SK-N-SH (cell line): ENCODE measurements around the gene COL25A1. TPM values are rescaled to one million over a fixed set of nuclear protein-coding genes. Genes with fewer than 3 reads are reported as not detected.

ENCODE experiments used
- CTCF ChIA-PET: fragments of 300-600, 350-600 bp; formaldehyde crosslinking; extraction: SDS; loops from one replicate; lab custom pipeline; 2021; lab: Yijun Ruan, JAX
- POLR2A ChIA-PET: fragments of 350-600 bp; sonication (Branson Sonifier 250); formaldehyde crosslinking; extraction: SDS; loops from one replicate; lab custom pipeline; 2020; ENCODE audit warnings: antibody characterized with exemption, inconsistent platforms; lab: Yijun Ruan, JAX
- DNase-seq: peaks from one replicate; pipeline ENCODE4 v3.0.0; 2012
- H2AFZ ChIP-seq: fragments of 200-600 bp; sonication (generic); 2 replicates; pipeline ENCODE4 v1.8.1; 2016; ENCODE audit warnings: antibody characterized with exemption, mild to moderate bottlenecking, low read depth
- H3F3A ChIP-seq: fragments of 200-600 bp; sonication (generic); replicated peaks from 2 replicates; pipeline ENCODE3; 2016; ENCODE audit warnings: antibody characterized with exemption, mild to moderate bottlenecking; ENCODE audit not compliant: insufficient read depth
- H3K27ac ChIP-seq, 2 experiments: fragments of 200-500 bp in 1 of 2; fragments of 200-600 bp in 1 of 2; sonication (Bioruptor generic) in 1 of 2; sonication (generic), shearing (Covaris generic) in 1 of 2; 2 replicates each; pipeline versions ENCODE4 v1.5.1 to v1.6.1; 2014 to 2016; ENCODE audit warnings: low read depth in 2 of 2, inconsistent platforms in 1 of 2, low read length in 1 of 2, mild to moderate bottlenecking in 1 of 2, mixed read lengths in 1 of 2
- H3K27me3 ChIP-seq: fragments of 200-600 bp; sonication (generic), shearing (Covaris generic); 2 replicates; pipeline ENCODE4 v1.6.1; 2016; ENCODE audit warnings: mixed run types; ENCODE audit not compliant: insufficient read depth
- H3K36me3 ChIP-seq, 2 experiments: fragments of 200-500 bp in 1 of 2; fragments of 200-600 bp in 1 of 2; sonication (Bioruptor generic) in 1 of 2; sonication (generic) in 1 of 2; replicated peaks in 1 of 2; 2 replicates each; pipeline versions ENCODE3 to v1.5.1; 2014 to 2016; ENCODE audit warnings: low read length in 1 of 2, mild to moderate bottlenecking in 1 of 2; ENCODE audit not compliant: insufficient read depth in 2 of 2, control insufficient read depth in 1 of 2
- H3K4me1 ChIP-seq, 2 experiments: fragments of 200-500 bp in 1 of 2; fragments of 200-600 bp in 1 of 2; sonication (Bioruptor generic) in 1 of 2; sonication (generic), shearing (Covaris generic) in 1 of 2; 2 replicates each; pipeline versions ENCODE4 v1.5.1 to v1.6.1; 2014 to 2016; ENCODE audit warnings: low read depth in 1 of 2, low read length in 1 of 2, mixed run types in 1 of 2; ENCODE audit not compliant: insufficient read depth in 2 of 2, control insufficient read depth in 1 of 2
- H3K4me2 ChIP-seq: fragments of 200-600 bp; sonication (generic), shearing (Covaris generic); 2 replicates; pipeline ENCODE4 v1.6.1; 2017; ENCODE audit warnings: mixed run types
- H3K4me3 ChIP-seq, 2 experiments: fragments of 200-500 bp in 1 of 2; fragments of 200-600 bp in 1 of 2; sonication (Bioruptor generic) in 1 of 2; sonication (generic), shearing (Covaris generic) in 1 of 2; 2 replicates each; pipeline versions ENCODE4 v1.5.1 to v1.8.1; 2014 to 2016; ENCODE audit warnings: low read depth in 2 of 2, inconsistent platforms in 1 of 2, low read length in 1 of 2, mild to moderate bottlenecking in 1 of 2, mixed read lengths in 1 of 2, moderate library complexity in 1 of 2
- H3K79me2 ChIP-seq: fragments of 200-600 bp; sonication (generic); 2 replicates; pipeline ENCODE4 v1.8.1; 2017; ENCODE audit warnings: mild to moderate bottlenecking; ENCODE audit not compliant: insufficient read depth
- H3K9ac ChIP-seq: fragments of 200-600 bp; sonication (generic); 2 replicates; pipeline ENCODE4 v1.6.1; 2017; ENCODE audit warnings: mixed run types
- H3K9me2 ChIP-seq: fragments of 200-600 bp; sonication (generic); 2 replicates; pipeline ENCODE4 v1.6.1; 2017; ENCODE audit warnings: mixed run types
- H3K9me3 ChIP-seq: fragments of 200-600 bp; sonication (generic); 2 replicates; pipeline ENCODE4 v1.6.1; 2017; ENCODE audit warnings: mixed run types, mild to moderate bottlenecking, moderate library complexity
- H4K20me1 ChIP-seq: fragments of 200-600 bp; sonication (generic); 2 replicates; pipeline ENCODE4 v1.6.1; 2017; ENCODE audit warnings: mild to moderate bottlenecking, mixed run types; ENCODE audit not compliant: insufficient read depth
- CHD2 ChIP-seq: fragments of 150-350 bp; IDR thresholded peaks from 2 replicates; pipeline ENCODE4 v1.6.1; 2018; ENCODE audit warnings: low read length; ENCODE audit not compliant: partially characterized antibody
- EZH2phosphoT487 ChIP-seq: fragments of 200-600 bp; sonication (generic); IDR thresholded peaks from 2 replicates; pipeline ENCODE4 v1.6.1; 2017; ENCODE audit warnings: low read depth, mixed run types, mild to moderate bottlenecking, antibody characterized with exemption, moderate library complexity, borderline replicate concordance
- GABPA ChIP-seq: IDR thresholded peaks from 2 replicates; pipeline ENCODE4 v1.4.0; 2012; ENCODE audit warnings: low read depth, mild to moderate bottlenecking
- MAX ChIP-seq: IDR thresholded peaks from 2 replicates; pipeline ENCODE4 v1.4.0; 2012; ENCODE audit warnings: low read depth
- NFIC ChIP-seq: IDR thresholded peaks from 2 replicates; pipeline ENCODE4 v1.4.0; 2012; ENCODE audit warnings: borderline replicate concordance
- NRF1 ChIP-seq: IDR thresholded peaks from 2 replicates; pipeline ENCODE4 v1.6.1; 2012; ENCODE audit warnings: low read depth, mild to moderate bottlenecking, low read length
- POLR2AphosphoS5 ChIP-seq: IDR thresholded peaks from 2 replicates; pipeline ENCODE4 v1.6.1; 2012; ENCODE audit warnings: low read depth, low read length
- RAD21 ChIP-seq: IDR thresholded peaks from 2 replicates; pipeline ENCODE4 v1.6.1; 2012; ENCODE audit warnings: mild to moderate bottlenecking, low read length
- RCOR1 ChIP-seq: fragments of 150-350 bp; IDR thresholded peaks from 2 replicates; pipeline ENCODE4 v1.6.1; 2017; ENCODE audit warnings: antibody characterized with exemption, low read length
- RXRA ChIP-seq: IDR thresholded peaks from 2 replicates; pipeline ENCODE4 v1.4.0; 2012; ENCODE audit warnings: low read depth, mild to moderate bottlenecking, borderline replicate concordance
- SIN3A ChIP-seq: IDR thresholded peaks from 2 replicates; pipeline ENCODE4 v1.6.1; 2012; ENCODE audit warnings: low read depth, mild to moderate bottlenecking, low read length, moderate library complexity, borderline replicate concordance
- TAF1 ChIP-seq: IDR thresholded peaks from 2 replicates; pipeline ENCODE4 v1.6.1; 2012; ENCODE audit warnings: low read depth, mild to moderate bottlenecking, low read length, moderate library complexity, borderline replicate concordance
- TCF12 ChIP-seq: IDR thresholded peaks from 2 replicates; pipeline ENCODE4 v1.4.0; 2012
- TEAD4 ChIP-seq: IDR thresholded peaks from 2 replicates; pipeline ENCODE4 v1.4.0; 2012; ENCODE audit warnings: mild to moderate bottlenecking, borderline replicate concordance; ENCODE audit not compliant: insufficient read depth
- WGBS: methylation state at CpG from one replicate; pipeline ENCODE4 v1.1.6; 2017; ENCODE audit warnings: low lambda C conversion rate; 5-methylcytosine and 5-hydroxymethylcytosine counted together
- polyA plus RNA-seq, 3 experiments: library from polyadenylated mRNA; depleted of rRNA; stranded (reverse); fragments of >200 nt; gene quantifications; 2 replicates each; pipeline ENCODE4 v1.2.3, GENCODE V29; 2012
- TF ChIP-seq, protein P1 (sequence below): fragments of 150-350 bp; IDR thresholded peaks from 2 replicates; pipeline ENCODE4 v1.6.1; 2017; ENCODE audit warnings: antibody characterized with exemption, low read length, low read depth, borderline replicate concordance
- TF ChIP-seq, protein P2 (sequence below): IDR thresholded peaks from 2 replicates; pipeline ENCODE4; 2012
- TF ChIP-seq, protein P3 (sequence below): IDR thresholded peaks from 2 replicates; pipeline ENCODE4 v1.4.0; 2012; ENCODE audit warnings: low read depth, borderline replicate concordance

COL25A1 gene
- polyA plus RNA-seq, 1 of the 3 experiments (the other 2 are of a cell fraction) = not detected

GRCh38 chr4:109233570-109233969 lies 68.9 kb downstream of the COL25A1 start:
- no peaks in the 10 kb centered on the region for H3K9me2 ChIP-seq
- POLR2A ChIA-PET = no interaction called here
- CTCF ChIA-PET = no interaction called here
- H2AFZ ChIP-seq = no peak overlapping the region
- H4K20me1 ChIP-seq = no peaks in the 10 kb centered on the region
- no peaks in the 10 kb centered on the region for H3K9me3 ChIP-seq
- no peaks in the 10 kb centered on the region for H3K27me3 ChIP-seq
- H3K36me3 ChIP-seq = no peaks in the 10 kb centered on the region
- no peak overlapping the region for H3K9ac ChIP-seq
- H3K79me2 ChIP-seq = no peaks in the 10 kb centered on the region
- WGBS = 0% methylated on average over 1 of the region's 1 CpG
- no peak for DNase-seq
- no peak overlapping the region for H3K27ac ChIP-seq
- no peak overlapping the region for H3K4me2 ChIP-seq
- TF ChIP-seq, protein P1, sequence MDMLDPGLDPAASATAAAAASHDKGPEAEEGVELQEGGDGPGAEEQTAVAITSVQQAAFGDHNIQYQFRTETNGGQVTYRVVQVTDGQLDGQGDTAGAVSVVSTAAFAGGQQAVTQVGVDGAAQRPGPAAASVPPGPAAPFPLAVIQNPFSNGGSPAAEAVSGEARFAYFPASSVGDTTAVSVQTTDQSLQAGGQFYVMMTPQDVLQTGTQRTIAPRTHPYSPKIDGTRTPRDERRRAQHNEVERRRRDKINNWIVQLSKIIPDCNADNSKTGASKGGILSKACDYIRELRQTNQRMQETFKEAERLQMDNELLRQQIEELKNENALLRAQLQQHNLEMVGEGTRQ = no peak
- no peak for TF ChIP-seq MAX
- no peak for TF ChIP-seq SIN3A
- TF ChIP-seq RAD21 = no peak
- TF ChIP-seq EZH2phosphoT487 = no peak
- TF ChIP-seq TAF1 = no peak
- TF ChIP-seq TCF12 = no peak
- TF ChIP-seq TEAD4 = no peak
- TF ChIP-seq, all 33 proteins: peak for 0
- H3F3A ChIP-seq = no peaks in the 10 kb centered on the region
- no peak overlapping the region for H3K4me3 ChIP-seq
- H3K4me1 ChIP-seq = no peaks in the 10 kb centered on the region

DNA sequence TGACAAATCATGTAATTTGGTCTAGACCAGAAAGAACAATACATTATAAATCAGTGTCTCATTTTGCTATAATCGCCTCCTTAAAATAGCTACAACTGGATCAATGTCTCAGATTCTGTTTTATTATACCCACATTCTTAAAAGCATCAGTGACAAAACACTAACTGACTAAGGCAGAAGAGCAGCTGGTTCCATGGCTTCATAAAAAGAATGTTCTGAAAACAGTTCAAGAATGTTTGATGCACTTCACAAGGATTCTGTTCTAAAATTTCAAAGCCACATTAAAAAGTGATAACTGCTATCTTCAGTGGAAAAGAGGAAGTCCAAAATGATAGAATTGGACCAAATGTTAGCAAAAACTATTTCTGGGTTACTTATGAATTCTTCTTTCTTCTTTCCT lies 69.8 kb downstream of the COL25A1 start:
- Histone ChIP-seq H3K4me3 (no peak overlapping the region), H2AFZ (no peak overlapping the region), H3K4me2 (no peak overlapping the region), H4K20me1 (no peaks in the 10 kb centered on the region), H3K36me3 (no peaks in the 10 kb centered on the region), H3K27me3 (no peaks in the 10 kb centered on the region), H3K79me2 (no peaks in the 10 kb centered on the region), H3K9me3 (no peaks in the 10 kb centered on the region), H3K9ac (no peak overlapping the region), H3K9me2 (no peaks in the 10 kb centered on the region), H3K27ac (no peak overlapping the region), H3F3A (no peaks in the 10 kb centered on the region), H3K4me1 (no peaks in the 10 kb centered on the region)
- POLR2A ChIA-PET = no interaction called here
- TF ChIP-seq POLR2AphosphoS5 (no peak), RXRA (no peak), RCOR1 (no peak), TAF1 (no peak), NRF1 (no peak), GABPA (no peak), RAD21 (no peak), CHD2 (no peak), NFIC (no peak)
- TF ChIP-seq, protein P2, sequence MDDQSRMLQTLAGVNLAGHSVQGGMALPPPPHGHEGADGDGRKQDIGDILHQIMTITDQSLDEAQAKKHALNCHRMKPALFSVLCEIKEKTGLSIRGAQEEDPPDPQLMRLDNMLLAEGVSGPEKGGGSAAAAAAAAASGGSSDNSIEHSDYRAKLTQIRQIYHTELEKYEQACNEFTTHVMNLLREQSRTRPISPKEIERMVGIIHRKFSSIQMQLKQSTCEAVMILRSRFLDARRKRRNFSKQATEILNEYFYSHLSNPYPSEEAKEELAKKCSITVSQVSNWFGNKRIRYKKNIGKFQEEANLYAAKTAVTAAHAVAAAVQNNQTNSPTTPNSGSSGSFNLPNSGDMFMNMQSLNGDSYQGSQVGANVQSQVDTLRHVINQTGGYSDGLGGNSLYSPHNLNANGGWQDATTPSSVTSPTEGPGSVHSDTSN = no peak
- TF ChIP-seq, protein P3, sequence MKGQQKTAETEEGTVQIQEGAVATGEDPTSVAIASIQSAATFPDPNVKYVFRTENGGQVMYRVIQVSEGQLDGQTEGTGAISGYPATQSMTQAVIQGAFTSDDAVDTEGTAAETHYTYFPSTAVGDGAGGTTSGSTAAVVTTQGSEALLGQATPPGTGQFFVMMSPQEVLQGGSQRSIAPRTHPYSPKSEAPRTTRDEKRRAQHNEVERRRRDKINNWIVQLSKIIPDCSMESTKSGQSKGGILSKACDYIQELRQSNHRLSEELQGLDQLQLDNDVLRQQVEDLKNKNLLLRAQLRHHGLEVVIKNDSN = no peak
- WGBS = 3% methylated on average over 1 of the region's 1 CpG
- CTCF ChIA-PET = no interaction called here
- DNase-seq = no peak
